ENCODE data around the gene DNAH2. TPM values are rescaled to one million over a fixed set of nuclear protein-coding genes. Genes with fewer than 3 reads are reported as not detected.

The DNAH2 gene
- polyA plus RNA-seq, 2 donors = 0.06 to 0.10 TPM

GRCh38 chr17:7846063-7846735 lies 128.7 kb downstream of the DNAH2 start:
- Histone ChIP-seq H3K27me3 (ENCODE audit: control insufficient read depth in 1 of 2, insufficient read depth in 2 of 2, low read length in 2 of 2) (no peaks in the 10 kb centered on the region), H3K4me3 (ENCODE audit: low read depth in 1 of 2, low read length in 2 of 2) (no peak overlapping the region), H3K27ac (ENCODE audit: low read depth in 2 of 2, low read length in 1 of 2) (no peak overlapping the region), H3K4me1 (ENCODE audit: control insufficient read depth in 2 of 2, insufficient read depth in 2 of 2, low read length in 1 of 2) (peaks cover 2 to 10% of the 10 kb centered on the region in 2 donors), H3K36me3 (ENCODE audit: control insufficient read depth in 2 of 2, insufficient read depth in 2 of 2, low read length in 1 of 2) (peaks cover 6 to 44% of the 10 kb centered on the region in 2 donors), H3K9me3 (ENCODE audit: control insufficient read depth in 2 of 2, insufficient read depth in 1 of 2, low read depth in 1 of 2, low read length in 1 of 2) (no peaks in the 10 kb centered on the region)
- WGBS, 2 donors = 78 to 79% methylated on average over 22 of the region's 22 CpGs

- no peaks in the 10 kb centered on the region for H3K27me3 ChIP-seq (ENCODE audit: control insufficient read depth in 1 of 2, insufficient read depth in 2 of 2, low read length in 2 of 2)
- H3K27ac ChIP-seq (ENCODE audit: low read depth in 2 of 2, low read length in 1 of 2) = no peak overlapping the region
- 85 to 88% methylated on average over 33 to 34 of the region's 34 CpGs for WGBS, 2 donors
- no peaks in the 10 kb centered on the region for H3K9me3 ChIP-seq (ENCODE audit: control insufficient read depth in 2 of 2, insufficient read depth in 1 of 2, low read depth in 1 of 2, low read length in 1 of 2)
- no peak overlapping the region for H3K4me3 ChIP-seq (ENCODE audit: low read depth in 1 of 2, low read length in 2 of 2)
- peaks cover 6 to 50% of the 10 kb centered on the region in 2 donors for H3K36me3 ChIP-seq (ENCODE audit: control insufficient read depth in 2 of 2, insufficient read depth in 2 of 2, low read length in 1 of 2)
- H3K4me1 ChIP-seq (ENCODE audit: control insufficient read depth in 2 of 2, insufficient read depth in 2 of 2, low read length in 1 of 2) = peaks cover 6 to 13% of the 10 kb centered on the region in 2 donors
Measured at GRCh38 chr17:7846765-7847661, 129.5 kb downstream of the DNAH2 start.

GRCh38 chr17:7848131-7848579 lies 130.6 kb downstream of the DNAH2 start:
- Histone ChIP-seq H3K4me3 (ENCODE audit: low read depth in 1 of 2, low read length in 2 of 2) (no peak overlapping the region), H3K27me3 (ENCODE audit: control insufficient read depth in 1 of 2, insufficient read depth in 2 of 2, low read length in 2 of 2) (no peaks in the 10 kb centered on the region), H3K27ac (ENCODE audit: low read depth in 2 of 2, low read length in 1 of 2) (no peak overlapping the region), H3K36me3 (ENCODE audit: control insufficient read depth in 2 of 2, insufficient read depth in 2 of 2, low read length in 1 of 2) (peaks cover 6 to 61% of the 10 kb centered on the region in 2 donors), H3K4me1 (ENCODE audit: control insufficient read depth in 2 of 2, insufficient read depth in 2 of 2, low read length in 1 of 2) (peaks cover 6 to 17% of the 10 kb centered on the region in 2 donors), H3K9me3 (ENCODE audit: control insufficient read depth in 2 of 2, insufficient read depth in 1 of 2, low read depth in 1 of 2, low read length in 1 of 2) (no peaks in the 10 kb centered on the region)
- WGBS, 2 donors = 81 to 84% methylated on average over 16 to 20 of the region's 20 CpGs

GRCh38 chr17:7848739-7849129 lies 131.2 kb downstream of the DNAH2 start:
- Histone ChIP-seq H3K36me3 (ENCODE audit: control insufficient read depth in 2 of 2, insufficient read depth in 2 of 2, low read length in 1 of 2) (peaks cover 6 to 62% of the 10 kb centered on the region in 2 donors), H3K4me3 (ENCODE audit: low read depth in 1 of 2, low read length in 2 of 2) (no peak overlapping the region), H3K9me3 (ENCODE audit: control insufficient read depth in 2 of 2, insufficient read depth in 1 of 2, low read depth in 1 of 2, low read length in 1 of 2) (no peaks in the 10 kb centered on the region), H3K27me3 (ENCODE audit: control insufficient read depth in 1 of 2, insufficient read depth in 2 of 2, low read length in 2 of 2) (no peaks in the 10 kb centered on the region), H3K27ac (ENCODE audit: low read depth in 2 of 2, low read length in 1 of 2) (no peak overlapping the region), H3K4me1 (ENCODE audit: control insufficient read depth in 2 of 2, insufficient read depth in 2 of 2, low read length in 1 of 2) (peaks cover 6 to 18% of the 10 kb centered on the region in 2 donors)
- 90 to 93% methylated on average over 19 to 21 of the region's 21 CpGs for WGBS, 2 donors

- WGBS, 2 donors = 87% methylated on average over 35 of the region's 35 CpGs
- peaks cover 6 to 18% of the 10 kb centered on the region in 2 donors for H3K4me1 ChIP-seq (ENCODE audit: control insufficient read depth in 2 of 2, insufficient read depth in 2 of 2, low read length in 1 of 2)
- no peaks in the 10 kb centered on the region for H3K9me3 ChIP-seq (ENCODE audit: control insufficient read depth in 2 of 2, insufficient read depth in 1 of 2, low read depth in 1 of 2, low read length in 1 of 2)
- H3K4me3 ChIP-seq (ENCODE audit: low read depth in 1 of 2, low read length in 2 of 2) = no peak overlapping the region
- no peak overlapping the region for H3K27ac ChIP-seq (ENCODE audit: low read depth in 2 of 2, low read length in 1 of 2)
- no peaks in the 10 kb centered on the region for H3K27me3 ChIP-seq (ENCODE audit: control insufficient read depth in 1 of 2, insufficient read depth in 2 of 2, low read length in 2 of 2)
- peaks cover 6 to 62% of the 10 kb centered on the region in 2 donors for H3K36me3 ChIP-seq (ENCODE audit: control insufficient read depth in 2 of 2, insufficient read depth in 2 of 2, low read length in 1 of 2)
Measured at GRCh38 chr17:7849130-7849750, 131.7 kb downstream of the DNAH2 start.

GRCh38 chr17:7849751-7850504 lies 132.4 kb downstream of the DNAH2 start:
- Histone ChIP-seq H3K4me3 (ENCODE audit: low read depth in 1 of 2, low read length in 2 of 2) (no peak overlapping the region), H3K4me1 (ENCODE audit: control insufficient read depth in 2 of 2, insufficient read depth in 2 of 2, low read length in 1 of 2) (peaks cover 6 to 18% of the 10 kb centered on the region in 2 donors), H3K27me3 (ENCODE audit: control insufficient read depth in 1 of 2, insufficient read depth in 2 of 2, low read length in 2 of 2) (no peaks in the 10 kb centered on the region), H3K27ac (ENCODE audit: low read depth in 2 of 2, low read length in 1 of 2) (no peak overlapping the region), H3K36me3 (ENCODE audit: control insufficient read depth in 2 of 2, insufficient read depth in 2 of 2, low read length in 1 of 2) (peaks cover 6 to 62% of the 10 kb centered on the region in 2 donors), H3K9me3 (ENCODE audit: control insufficient read depth in 2 of 2, insufficient read depth in 1 of 2, low read depth in 1 of 2, low read length in 1 of 2) (no peaks in the 10 kb centered on the region)
- 84 to 88% methylated on average over 12 of the region's 12 CpGs for WGBS, 2 donors

GRCh38 chr17:7850701-7851437 lies 133.3 kb downstream of the DNAH2 start:
- peak overlapping the region in 1 of 2 donors; percentile 26 for H3K27ac ChIP-seq (ENCODE audit: low read depth in 2 of 2, low read length in 1 of 2)
- WGBS, 2 donors = 82 to 86% methylated on average over 17 of the region's 17 CpGs
- peak overlapping the region in 1 of 2 donors; percentile 28 for H3K4me3 ChIP-seq (ENCODE audit: low read depth in 1 of 2, low read length in 2 of 2)
- no peaks in the 10 kb centered on the region for H3K27me3 ChIP-seq (ENCODE audit: control insufficient read depth in 1 of 2, insufficient read depth in 2 of 2, low read length in 2 of 2)
- H3K9me3 ChIP-seq (ENCODE audit: control insufficient read depth in 2 of 2, insufficient read depth in 1 of 2, low read depth in 1 of 2, low read length in 1 of 2) = no peaks in the 10 kb centered on the region
- peaks cover 4 to 18% of the 10 kb centered on the region in 2 donors for H3K4me1 ChIP-seq (ENCODE audit: control insufficient read depth in 2 of 2, insufficient read depth in 2 of 2, low read length in 1 of 2)
- H3K36me3 ChIP-seq (ENCODE audit: control insufficient read depth in 2 of 2, insufficient read depth in 2 of 2, low read length in 1 of 2) = peaks cover 6 to 59% of the 10 kb centered on the region in 2 donors

GRCh38 chr17:7851438-7852261 lies 134.1 kb downstream of the DNAH2 start:
- H3K27ac ChIP-seq (ENCODE audit: low read depth in 2 of 2, low read length in 1 of 2) = peak overlapping the region in 1 of 2 donors; percentile 54
- no peaks in the 10 kb centered on the region for H3K27me3 ChIP-seq (ENCODE audit: control insufficient read depth in 1 of 2, insufficient read depth in 2 of 2, low read length in 2 of 2)
- H3K4me3 ChIP-seq (ENCODE audit: low read depth in 1 of 2, low read length in 2 of 2) = peak overlapping the region; percentile 1 to 28
- 15 to 16% methylated on average over 58 to 60 of the region's 60 CpGs for WGBS, 2 donors
- H3K4me1 ChIP-seq (ENCODE audit: control insufficient read depth in 2 of 2, insufficient read depth in 2 of 2, low read length in 1 of 2) = peaks cover 7 to 23% of the 10 kb centered on the region in 2 donors
- no peaks in the 10 kb centered on the region for H3K9me3 ChIP-seq (ENCODE audit: control insufficient read depth in 2 of 2, insufficient read depth in 1 of 2, low read depth in 1 of 2, low read length in 1 of 2)
- peaks cover 6 to 53% of the 10 kb centered on the region in 2 donors for H3K36me3 ChIP-seq (ENCODE audit: control insufficient read depth in 2 of 2, insufficient read depth in 2 of 2, low read length in 1 of 2)

Measured in esophagus (tissue), 2 donors.